Islet precursor cell (in vitro differentiated cells): ENCODE results near the gene ARHGAP31.
"Not testable (repeated sequence)": the region's sequence is repeated elsewhere in the genome, so short reads cannot be mapped to it uniquely, and the experiment has no call there.

ENCODE experiments used
- DNase-seq: peaks from one replicate; pipeline ENCODE4 v3.0.0-alpha.2; 2018

Gene ARHGAP31, protein sequence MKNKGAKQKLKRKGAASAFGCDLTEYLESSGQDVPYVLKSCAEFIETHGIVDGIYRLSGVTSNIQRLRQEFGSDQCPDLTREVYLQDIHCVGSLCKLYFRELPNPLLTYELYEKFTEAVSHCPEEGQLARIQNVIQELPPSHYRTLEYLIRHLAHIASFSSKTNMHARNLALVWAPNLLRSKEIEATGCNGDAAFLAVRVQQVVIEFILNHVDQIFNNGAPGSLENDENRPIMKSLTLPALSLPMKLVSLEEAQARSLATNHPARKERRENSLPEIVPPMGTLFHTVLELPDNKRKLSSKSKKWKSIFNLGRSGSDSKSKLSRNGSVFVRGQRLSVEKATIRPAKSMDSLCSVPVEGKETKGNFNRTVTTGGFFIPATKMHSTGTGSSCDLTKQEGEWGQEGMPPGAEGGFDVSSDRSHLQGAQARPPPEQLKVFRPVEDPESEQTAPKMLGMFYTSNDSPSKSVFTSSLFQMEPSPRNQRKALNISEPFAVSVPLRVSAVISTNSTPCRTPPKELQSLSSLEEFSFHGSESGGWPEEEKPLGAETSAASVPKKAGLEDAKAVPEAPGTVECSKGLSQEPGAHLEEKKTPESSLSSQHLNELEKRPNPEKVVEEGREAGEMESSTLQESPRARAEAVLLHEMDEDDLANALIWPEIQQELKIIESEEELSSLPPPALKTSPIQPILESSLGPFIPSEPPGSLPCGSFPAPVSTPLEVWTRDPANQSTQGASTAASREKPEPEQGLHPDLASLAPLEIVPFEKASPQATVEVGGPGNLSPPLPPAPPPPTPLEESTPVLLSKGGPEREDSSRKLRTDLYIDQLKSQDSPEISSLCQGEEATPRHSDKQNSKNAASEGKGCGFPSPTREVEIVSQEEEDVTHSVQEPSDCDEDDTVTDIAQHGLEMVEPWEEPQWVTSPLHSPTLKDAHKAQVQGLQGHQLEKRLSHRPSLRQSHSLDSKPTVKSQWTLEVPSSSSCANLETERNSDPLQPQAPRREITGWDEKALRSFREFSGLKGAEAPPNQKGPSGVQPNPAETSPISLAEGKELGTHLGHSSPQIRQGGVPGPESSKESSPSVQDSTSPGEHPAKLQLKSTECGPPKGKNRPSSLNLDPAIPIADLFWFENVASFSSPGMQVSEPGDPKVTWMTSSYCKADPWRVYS (N-terminal part only)

DNA sequence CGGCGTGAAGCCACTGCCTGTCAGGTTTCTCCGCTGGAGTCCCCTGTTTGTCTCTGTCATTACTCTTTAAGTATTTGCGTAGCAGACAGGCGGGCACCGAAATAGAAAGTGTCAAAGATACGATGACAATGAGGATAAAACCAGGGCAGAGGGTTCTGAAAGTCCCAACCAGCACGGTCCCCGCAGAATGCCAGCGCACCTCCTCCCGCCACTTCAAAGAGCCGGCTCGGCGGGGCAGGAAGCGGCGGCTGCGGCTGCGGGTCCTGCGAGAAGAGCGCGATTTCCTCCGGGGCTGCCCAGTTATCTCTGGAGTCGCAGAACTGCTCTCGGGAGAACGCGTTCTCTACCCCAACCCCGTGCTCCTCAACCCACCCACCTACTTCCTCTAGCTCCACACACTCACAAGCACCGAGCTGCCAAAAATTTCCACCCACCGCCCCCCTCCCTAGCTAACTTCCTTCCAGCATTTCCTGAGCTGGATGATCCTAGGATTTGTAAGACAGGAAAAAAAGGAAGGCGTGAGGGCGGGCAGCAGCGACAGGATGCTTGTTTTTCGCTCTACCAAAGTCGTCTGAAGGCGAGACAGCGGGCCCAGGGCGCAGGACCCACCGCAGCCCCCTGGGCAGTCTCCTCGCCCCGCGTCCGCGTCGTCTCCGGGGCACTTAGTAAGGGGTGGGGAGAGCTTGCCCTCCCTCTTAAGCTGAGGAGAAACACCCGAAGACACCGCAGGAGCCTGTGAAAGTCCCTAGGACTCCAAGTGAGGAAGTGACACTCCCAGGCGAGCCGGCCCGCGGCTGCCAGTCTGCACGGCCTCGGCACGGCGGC lies at the start of gene ARHGAP31:
ARHGAP31 (plus strand) TSS at position 513 of the 825 bp plus-strand sequence. CDS start 522 bp downstream, outside the sequence.
- DNase-seq: peak; percentile 90

DNA sequence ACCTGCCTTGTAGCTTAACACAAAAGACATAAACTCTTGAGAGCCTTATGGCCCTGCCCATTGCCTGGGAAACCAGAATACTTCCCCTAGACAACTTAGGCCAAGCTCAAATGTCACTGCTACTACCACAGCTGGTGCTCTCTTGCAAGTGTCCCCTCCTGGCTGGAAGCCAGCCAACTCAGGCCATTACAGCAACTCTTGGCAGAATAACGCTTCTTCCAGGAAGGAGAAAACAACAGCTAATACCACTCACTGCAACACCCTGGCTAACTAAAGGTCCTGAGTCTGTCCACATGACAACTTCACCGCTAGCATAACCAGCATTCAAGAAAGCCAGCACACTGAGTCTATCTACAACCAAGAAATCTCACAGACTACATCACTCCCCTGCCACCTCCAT lies 48.4 kb upstream of the ARHGAP31 start:
- DNase-seq: no peak

DNA sequence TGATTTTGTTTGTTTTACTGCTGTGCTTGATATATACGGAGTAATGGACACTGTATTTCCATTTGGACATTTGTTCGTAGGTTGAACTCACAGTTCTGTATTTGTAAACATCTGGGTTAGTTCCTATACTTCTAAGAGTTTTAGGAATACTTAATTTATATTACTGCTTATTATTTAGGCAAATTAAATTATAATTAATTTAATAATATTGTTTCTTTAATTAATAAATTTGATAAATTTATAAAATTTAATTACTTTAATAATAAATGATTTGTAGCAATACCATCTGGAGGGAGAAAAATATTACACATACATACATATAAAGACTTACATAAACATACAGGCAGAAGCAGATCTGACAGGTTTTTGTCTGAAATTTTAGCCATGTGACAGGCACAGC lies 39.0 kb upstream of the ARHGAP31 start:
- no peak for DNase-seq

DNA sequence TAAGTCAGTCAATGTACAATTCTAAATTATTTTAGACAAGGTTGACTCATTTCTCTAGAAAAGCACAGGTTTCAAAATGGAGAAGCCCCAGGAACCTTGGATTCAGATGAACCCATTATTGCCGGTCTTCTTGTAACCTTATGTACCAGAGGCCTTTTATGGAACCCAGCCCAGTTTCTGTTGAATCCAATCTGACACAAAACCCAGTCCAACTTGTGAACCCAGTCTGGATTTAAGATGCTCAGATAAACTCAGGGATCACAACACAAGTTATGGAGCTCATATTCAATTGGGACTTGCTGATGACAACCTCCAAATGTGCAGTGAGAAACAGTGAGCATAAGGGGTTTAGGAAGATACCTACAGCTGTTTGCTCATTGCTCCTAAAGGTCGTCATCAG lies 37.1 kb upstream of the ARHGAP31 start:
- DNase-seq: no peak

DNA sequence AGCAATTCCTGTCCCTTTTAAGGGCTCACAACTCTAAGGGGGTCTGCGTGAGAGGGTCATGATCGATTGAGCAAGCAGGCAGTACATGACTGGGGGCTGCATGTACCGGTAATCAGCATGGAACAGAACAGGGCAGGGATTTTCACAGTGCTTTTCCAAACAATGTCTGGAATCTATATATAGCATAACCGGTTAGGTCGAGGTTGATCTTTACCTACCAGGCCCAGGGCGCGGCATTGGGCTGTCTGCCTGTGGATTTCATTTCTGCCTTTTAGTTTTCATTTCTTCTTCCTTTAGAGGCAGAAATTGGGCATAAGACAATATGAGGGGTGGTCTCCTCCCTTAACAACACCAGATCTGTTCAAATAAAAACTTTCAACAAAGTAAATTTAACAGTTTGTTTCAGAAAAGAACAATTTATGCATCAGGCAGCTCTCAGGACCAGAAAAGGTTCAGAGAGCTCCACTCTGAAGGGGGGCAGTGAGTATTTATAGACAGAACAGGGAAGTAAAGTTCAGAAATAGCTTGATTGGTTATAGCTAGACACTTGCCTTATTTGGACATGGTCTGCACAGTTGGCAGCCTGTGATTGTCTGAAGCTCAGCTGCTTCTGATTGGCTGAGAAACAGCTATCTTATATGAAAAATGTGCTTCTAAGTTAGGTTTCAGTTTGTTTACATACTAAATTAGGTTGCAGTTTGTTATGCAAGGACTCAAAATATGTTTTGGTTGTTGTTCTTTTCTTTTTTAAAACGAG lies 36.4 kb upstream of the ARHGAP31 start:
- DNase-seq: no peak

DNA sequence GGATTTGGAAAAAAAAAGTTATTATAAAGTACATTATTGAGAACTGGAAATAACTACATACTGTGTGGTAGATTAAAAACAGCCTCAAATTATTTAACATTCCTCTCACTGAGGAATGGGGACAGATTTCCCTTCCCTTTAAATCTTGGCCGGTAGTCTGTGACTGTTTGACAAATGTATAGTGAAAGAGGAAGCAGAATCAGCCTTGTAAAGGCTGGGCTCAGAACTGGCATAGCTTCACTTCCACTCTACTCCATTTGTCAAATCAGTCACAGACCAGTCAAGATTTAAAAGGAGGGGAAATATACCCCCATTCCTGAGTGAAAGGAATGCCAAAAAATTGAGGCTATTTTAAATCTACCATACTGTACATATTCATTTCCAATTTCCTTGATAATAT lies 35.3 kb upstream of the ARHGAP31 start:
- no peak for DNase-seq

DNA sequence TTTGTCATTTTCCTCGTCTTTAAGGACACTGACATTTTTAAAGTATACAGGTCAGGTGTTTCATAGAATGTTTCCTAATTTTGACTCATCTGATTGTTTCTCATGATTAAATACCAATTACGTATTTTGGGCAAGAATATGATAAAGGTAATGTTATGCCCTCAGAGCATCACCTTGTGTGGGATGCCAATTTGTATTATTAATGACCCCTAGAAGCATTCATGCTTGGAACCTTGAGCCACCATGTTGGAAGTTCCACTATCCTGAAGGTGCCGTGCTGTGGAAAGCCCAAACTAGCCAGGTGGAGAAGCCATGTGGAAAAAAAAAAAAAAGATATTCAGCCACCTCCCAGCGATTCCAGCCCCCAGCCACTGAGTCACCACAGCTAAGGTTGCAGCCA lies 34.4 kb upstream of the ARHGAP31 start:
- DNase-seq: no peak

DNA sequence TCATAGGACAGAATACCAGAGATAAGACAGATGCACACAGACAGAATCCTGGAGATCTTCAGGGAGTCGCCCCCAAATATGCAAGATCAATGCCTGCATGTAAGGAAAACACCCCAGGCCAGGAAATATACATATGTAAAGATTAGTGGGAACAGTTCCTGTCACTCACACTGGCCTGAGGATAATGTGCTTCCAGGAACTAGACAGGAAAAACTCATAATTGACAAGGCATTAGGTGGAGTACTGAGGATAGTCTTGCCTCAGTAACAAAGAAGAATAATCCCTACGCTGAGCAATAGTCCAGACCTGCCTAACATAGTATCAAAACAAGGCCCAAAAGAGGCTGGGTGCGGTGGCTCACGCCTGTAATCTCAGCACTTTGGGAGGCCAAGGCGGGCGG lies 33.1 kb upstream of the ARHGAP31 start:
- no peak for DNase-seq

DNA sequence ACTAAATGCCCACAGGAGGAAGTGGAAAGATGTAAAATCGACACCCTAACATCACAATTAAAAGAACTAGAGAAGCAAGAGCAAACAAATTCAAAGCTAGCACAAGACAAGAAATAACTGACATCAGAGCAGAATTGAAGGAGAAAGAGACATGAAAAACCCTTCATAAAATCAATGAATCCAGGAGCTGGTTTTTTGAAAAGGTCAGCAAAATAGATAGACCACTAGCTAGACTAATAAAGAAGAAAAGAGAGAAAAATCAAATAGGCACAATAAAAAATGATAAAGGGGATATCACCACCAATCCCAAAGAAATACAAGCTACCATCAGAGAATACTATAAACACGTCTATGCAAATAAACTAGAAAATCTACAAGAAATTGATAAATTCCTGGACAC lies 24.0 kb upstream of the ARHGAP31 start:
- DNase-seq: not testable (repeated sequence)

DNA sequence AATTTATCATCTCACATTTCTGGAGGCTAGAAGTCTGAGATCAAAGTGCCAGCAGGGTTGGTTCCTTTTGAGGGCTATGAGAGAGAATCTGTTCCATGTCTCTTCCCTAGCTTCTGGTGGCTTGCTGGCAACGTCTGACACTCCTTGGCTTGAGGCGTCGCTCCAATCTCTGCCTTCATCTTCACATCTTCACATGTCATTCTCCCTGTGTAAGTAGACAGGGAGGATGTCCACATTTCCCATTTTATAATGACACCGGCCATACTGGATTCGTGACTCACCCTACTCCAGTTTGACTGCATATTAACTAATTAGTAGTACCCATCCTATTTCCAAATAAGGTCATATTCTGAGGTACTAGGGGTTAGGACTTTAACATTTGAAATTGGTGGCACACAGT lies 17.5 kb upstream of the ARHGAP31 start:
- DNase-seq: no peak

DNA sequence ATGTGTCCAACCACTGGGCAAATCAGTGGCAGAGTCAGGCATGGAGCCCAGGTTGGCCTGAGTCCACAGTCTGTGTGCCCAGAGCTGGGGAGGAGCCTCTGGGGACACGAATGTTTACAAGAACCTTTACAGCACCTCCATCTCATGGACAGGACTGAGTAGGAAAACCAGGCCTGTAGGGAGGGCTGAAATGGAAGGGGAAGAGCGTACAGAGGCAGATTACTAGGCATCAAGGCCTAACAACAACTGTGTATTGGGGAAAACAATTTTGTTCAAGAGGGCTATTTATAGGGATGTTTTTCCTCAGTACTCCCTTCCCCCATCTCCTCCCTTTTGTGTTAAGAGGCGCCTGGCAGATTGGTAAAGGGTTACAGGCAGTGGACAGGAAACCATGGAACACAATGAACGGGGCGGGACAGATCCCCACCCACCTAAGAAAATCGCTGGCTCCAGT lies 15.1 kb upstream of the ARHGAP31 start:
- DNase-seq: no peak

DNA sequence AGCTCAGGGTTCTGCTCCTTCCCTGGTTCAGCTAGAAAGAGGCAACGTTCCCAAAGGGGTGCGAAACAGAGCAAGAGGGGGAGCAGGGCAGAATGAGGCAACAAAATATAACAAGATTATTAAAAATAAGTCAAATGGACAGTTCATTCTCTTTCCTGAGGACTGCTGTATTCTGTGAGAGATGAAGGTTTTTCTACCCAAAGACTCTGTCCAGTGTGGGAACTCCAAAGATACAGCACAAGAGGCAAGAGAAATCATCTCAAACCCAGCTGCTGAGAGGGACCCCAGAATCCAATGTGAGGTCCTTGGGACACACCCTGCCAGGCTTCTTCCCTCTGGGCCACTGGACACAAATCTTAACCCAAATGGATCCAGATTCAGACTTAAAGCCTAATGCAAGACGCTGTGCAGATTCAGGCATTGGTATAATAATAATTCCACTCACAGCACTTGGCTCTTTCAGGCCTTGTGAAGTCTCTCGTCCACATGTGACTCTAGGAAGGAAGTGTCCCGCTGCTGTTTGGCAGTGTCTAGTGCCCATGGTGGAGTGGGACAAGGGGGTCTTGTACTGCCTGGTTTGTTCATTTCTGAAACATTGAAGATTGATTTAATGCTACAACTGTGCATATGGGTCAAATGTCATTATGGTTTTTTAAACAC lies 14.5 kb upstream of the ARHGAP31 start:
- no peak for DNase-seq

DNA sequence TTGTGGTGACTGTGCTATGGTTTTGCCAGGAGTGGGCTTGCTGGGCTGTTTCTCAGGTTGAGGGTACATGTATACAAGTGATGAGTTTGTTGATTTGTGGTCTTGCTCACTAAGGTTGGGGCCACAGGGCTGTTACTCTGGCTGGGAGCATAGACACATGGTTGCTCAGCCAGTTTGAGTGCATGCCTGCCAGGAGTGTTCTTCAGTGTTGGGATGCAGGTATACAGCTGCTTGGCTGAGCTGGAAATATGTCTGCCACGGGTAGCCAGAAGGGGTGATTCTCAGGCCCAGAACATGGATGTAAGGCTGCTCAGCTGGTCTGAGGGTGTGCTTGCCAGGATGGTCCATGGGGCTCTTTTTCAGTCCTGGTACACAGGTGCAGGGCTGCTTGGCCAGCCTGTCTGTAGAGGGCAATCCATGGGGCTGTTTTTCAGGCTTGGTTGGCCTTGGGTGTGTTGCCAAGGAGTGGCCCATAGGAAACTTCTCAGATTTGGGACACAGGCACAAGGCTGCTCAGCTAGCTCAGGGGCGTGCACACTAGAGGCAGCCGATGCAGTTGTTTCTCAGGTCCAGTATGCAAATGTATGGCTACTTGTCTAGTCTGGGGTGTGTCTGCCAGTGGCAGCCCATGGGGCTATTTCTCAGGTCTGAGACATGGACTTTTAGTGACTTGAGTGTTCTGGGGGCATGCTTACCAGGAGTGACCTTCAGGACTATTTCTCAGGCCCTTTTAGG lies 5.3 kb upstream of the ARHGAP31 start:
- DNase-seq: no peak

DNA sequence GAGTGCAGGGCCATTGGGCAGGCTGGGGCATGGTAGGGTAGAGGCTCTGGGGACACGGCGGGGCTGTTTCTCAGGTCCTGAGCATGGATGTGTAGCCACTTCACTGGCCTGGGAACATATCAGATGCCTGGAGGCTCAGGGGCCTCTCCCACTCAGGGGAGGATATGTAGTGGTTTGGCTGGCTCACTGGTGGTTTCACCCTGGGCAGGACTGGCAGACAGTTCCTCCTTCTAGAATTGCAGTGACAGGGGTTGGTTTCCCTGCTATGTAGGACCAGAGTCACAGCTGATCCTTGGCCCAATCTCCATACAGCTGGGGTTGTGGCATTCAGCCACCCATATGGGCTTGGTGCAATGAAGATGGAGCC lies 4.8 kb upstream of the ARHGAP31 start:
- DNase-seq: no peak

DNA sequence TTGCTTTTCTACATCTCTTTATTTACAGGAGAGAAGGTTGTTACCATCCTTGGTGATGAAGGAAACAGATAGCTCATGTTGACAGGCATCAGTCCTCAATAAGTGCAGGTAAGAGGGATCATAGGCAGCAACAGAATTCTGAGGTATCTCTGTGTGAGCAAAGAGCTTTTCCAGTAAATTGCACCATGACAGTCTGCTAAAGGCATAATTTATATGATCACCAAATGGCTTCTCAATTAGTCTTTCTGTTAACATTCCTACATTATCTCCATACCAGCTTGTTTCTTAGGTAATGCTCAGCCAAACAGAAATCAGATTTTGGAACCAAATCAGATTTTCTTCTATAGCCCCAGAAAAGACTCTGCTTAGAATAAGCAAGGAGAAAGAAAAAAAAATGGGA lies 3.6 kb upstream of the ARHGAP31 start:
- DNase-seq: no peak

DNA sequence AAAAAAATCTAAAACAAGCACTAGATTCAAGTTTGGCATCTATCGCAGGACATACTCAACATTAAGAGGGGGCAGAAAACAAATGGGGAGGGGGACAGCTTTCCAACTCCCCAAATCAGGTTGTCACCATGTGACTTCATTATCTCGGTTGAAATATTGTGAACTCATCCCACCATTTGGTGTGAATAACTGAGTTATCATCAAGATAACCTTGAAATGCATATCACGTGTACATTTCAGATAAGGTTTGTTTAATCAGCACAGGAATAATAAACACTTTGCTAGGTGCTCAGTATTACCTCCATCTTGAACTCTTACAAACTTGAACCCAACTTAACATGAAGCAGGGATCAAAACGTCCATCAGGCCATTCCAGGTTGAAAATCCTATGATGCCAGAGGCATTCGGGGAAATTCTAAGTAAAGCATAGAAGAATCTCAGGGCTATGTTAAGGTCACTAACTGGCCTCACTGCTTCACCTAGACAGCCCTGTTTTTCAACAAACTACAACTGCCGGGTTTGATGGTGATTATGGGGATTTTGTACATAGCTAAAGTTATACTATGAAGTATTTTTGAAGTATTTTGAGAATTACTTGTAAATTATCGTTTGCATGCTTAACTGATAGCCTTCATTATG lies 3.0 kb upstream of the ARHGAP31 start:
- no peak for DNase-seq

DNA sequence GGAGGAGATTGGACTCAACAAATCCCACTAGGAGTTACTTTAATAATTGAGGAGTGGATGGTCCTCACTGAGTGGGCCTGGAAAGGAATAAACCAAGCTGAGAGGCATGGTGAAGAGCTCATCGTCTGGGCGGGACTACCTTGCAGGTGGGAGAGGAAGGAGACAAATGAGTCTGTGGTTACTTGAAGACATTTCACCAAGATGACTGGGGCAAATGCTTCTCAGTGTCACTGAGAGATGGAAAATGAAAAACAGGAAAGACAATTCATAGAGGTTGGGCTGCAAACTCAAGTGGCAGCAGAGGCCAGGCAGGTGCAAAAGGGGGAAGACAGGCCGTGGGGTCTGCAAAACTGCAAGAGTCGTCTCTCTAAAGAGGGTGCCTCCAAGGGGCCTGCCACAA lies 1.5 kb upstream of the ARHGAP31 start:
- DNase-seq: no peak

DNA sequence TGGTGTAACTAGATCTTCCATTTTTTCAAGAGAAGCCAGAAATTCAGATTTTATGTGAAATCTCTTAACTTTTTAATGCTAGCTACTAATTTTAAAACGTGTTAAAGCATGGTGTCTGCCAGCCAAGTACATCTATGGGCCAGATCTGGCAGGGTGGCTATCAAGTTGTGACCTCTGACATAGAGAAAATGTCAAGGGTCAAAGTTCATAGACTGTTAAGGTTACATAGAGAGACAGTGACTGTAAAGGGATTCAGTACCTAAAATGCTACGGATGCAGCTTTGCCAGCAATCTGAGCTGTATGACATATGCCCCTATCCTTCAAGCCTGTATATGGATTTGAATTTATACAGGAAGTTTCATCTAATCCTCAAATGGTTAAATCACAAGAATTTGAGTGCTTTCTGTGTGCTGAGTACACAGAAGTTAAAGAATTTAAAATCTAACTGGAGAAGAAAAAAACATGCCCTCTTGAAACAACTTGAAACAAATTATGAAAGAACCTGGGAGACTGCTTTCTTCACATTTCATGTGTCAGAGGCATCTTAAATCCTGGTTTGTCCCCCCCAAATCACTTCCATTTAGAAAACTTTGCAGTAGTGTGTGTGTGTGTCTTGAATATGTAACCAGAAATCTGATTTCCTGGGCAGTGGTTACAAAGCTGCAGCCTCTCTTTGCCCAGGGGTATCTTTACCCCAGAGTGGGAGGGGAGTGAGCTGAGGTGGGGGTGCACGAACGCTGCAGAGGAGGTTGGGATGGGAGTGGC lies 895 bp upstream of the ARHGAP31 start:
- no peak for DNase-seq
